NCI-H460 (cell line): ENCODE measurements around the gene EML5. TPM values are rescaled to one million over a fixed set of nuclear protein-coding genes. Genes with fewer than 3 reads are reported as not detected.
"Not testable (repeated sequence)": the region's sequence is repeated elsewhere in the genome, so short reads cannot be mapped to it uniquely, and the experiment has no call there.

Source experiments
- DNase-seq: peaks from one replicate; pipeline ENCODE4 v3.0.0-alpha.2; 2016; ENCODE audit warnings: low read depth; ENCODE audit errors: extremely low read depth
- total RNA-seq: library from RNA; depleted of rRNA; stranded (reverse); fragments of >200 nt; shearing (Covaris generic); gene quantifications from 2 replicates; pipeline ENCODE4 v1.2.3, GENCODE V29; 2014

Gene EML5
- total RNA-seq, 1 experiment from 2014 or later: 0.82 TPM

- DNase-seq: no peak
Observed at GRCh38 chr14:88804477-88804876, 11.7 kb upstream of the EML5 start.

GRCh38 chr14:88804035-88804434 is 11.3 kb upstream of the EML5 start:
- DNase-seq: no peak

GRCh38 chr14:88802596-88802995 is 9.8 kb upstream of the EML5 start:
- no peak for DNase-seq

- DNase-seq: no peak
Observed at GRCh38 chr14:88799522-88799921, 6.8 kb upstream of the EML5 start.

GRCh38 chr14:88798156-88798555 is 5.4 kb upstream of the EML5 start:
- no peak for DNase-seq

GRCh38 chr14:88793259-88793625 is 489 bp upstream of the EML5 start:
- DNase-seq: no peak

GRCh38 chr14:88791629-88792472 is 902 bp downstream of the EML5 start:
- DNase-seq: no peak

GRCh38 chr14:88791252-88791621 is 1.5 kb downstream of the EML5 start:
- no peak for DNase-seq

GRCh38 chr14:88790501-88791251 is 2.1 kb downstream of the EML5 start:
- DNase-seq: no peak

GRCh38 chr14:88789573-88789972 is 3.2 kb downstream of the EML5 start:
- DNase-seq: not testable (repeated sequence)

GRCh38 chr14:88786715-88787114 is 6.0 kb downstream of the EML5 start:
- no peak for DNase-seq

GRCh38 chr14:88785911-88786310 is 6.8 kb downstream of the EML5 start:
- no peak for DNase-seq

- DNase-seq: no peak
Observed at GRCh38 chr14:88775532-88775931, 17.2 kb downstream of the EML5 start.

GRCh38 chr14:88770736-88771135 is 22.0 kb downstream of the EML5 start:
- no peak for DNase-seq

- no peak for DNase-seq
Observed at GRCh38 chr14:88765130-88765529, 27.6 kb downstream of the EML5 start.

GRCh38 chr14:88753873-88754272 is 38.9 kb downstream of the EML5 start:
- DNase-seq: no peak

GRCh38 chr14:88750945-88751344 is 41.8 kb downstream of the EML5 start:
- DNase-seq: no peak

GRCh38 chr14:88750413-88750812 is 42.3 kb downstream of the EML5 start:
- no peak for DNase-seq

GRCh38 chr14:88749139-88749538 is 43.6 kb downstream of the EML5 start:
- no peak for DNase-seq

- no peak for DNase-seq
Observed at GRCh38 chr14:88748288-88748687, 44.5 kb downstream of the EML5 start.

GRCh38 chr14:88746052-88746451 is 46.7 kb downstream of the EML5 start:
- DNase-seq: no peak

GRCh38 chr14:88737245-88737644 is 55.5 kb downstream of the EML5 start:
- DNase-seq: no peak
